Epithelial cell of prostate (primary cell): ENCODE data around the gene ENG.
"Not testable (repeated sequence)": the region's sequence is repeated elsewhere in the genome, so short reads cannot be mapped to it uniquely, and the experiment has no call there.

ENCODE experiments used
- DNase-seq: peaks from one replicate; pipeline ENCODE4 v3.0.0-alpha.2; 2011; ENCODE audit warnings: low read depth, low spot score
- H3K27ac ChIP-seq: fragments of 450-650 bp; 2 replicates; pipeline ENCODE4 v1.5.1; 2017; ENCODE audit warnings: mild to moderate bottlenecking

ENG gene

GRCh38 chr9:127847833-127848755 lies 6.4 kb downstream of the ENG start:
- no peak overlapping the region for H3K27ac ChIP-seq
- no peak for DNase-seq

- H3K27ac ChIP-seq, result no peak overlapping the region
- no peak for DNase-seq
These were observed 7.3 kb downstream of the ENG start for GRCh38 chr9:127847178-127847510.

- DNase-seq, result no peak
These were observed 7.8 kb downstream of the ENG start for GRCh38 chr9:127846443-127847177.

GRCh38 chr9:127845619-127846018 lies 8.8 kb downstream of the ENG start:
- not testable (repeated sequence) for H3K27ac ChIP-seq

More at GRCh38 chr9:127846443-127847177, 7.8 kb downstream of the ENG start:
- no peak overlapping the region for H3K27ac ChIP-seq

GRCh38 chr9:127844821-127845359 lies 9.6 kb downstream of the ENG start:
- DNase-seq, result no peak
- H3K27ac ChIP-seq, result no peak overlapping the region

More at GRCh38 chr9:127845619-127846018, 8.8 kb downstream of the ENG start:
- not testable (repeated sequence) for DNase-seq

GRCh38 chr9:127841087-127841835 lies 13.2 kb downstream of the ENG start:
- H3K27ac ChIP-seq, result no peak overlapping the region
- no peak for DNase-seq

- DNase-seq, result no peak
- no peak overlapping the region for H3K27ac ChIP-seq
These were observed 15.9 kb downstream of the ENG start for GRCh38 chr9:127838375-127839078.

- no peak for DNase-seq
- H3K27ac ChIP-seq, result no peak overlapping the region
These were observed 17.1 kb downstream of the ENG start for GRCh38 chr9:127837346-127837745.

GRCh38 chr9:127836561-127836960 lies 17.9 kb downstream of the ENG start:
- DNase-seq, H3K27ac ChIP-seq: not testable (repeated sequence)

- DNase-seq, result no peak
- no peak overlapping the region for H3K27ac ChIP-seq
These were observed 18.4 kb downstream of the ENG start for GRCh38 chr9:127835991-127836516.

- no peak overlapping the region for H3K27ac ChIP-seq
- DNase-seq, result no peak
These were observed 20.9 kb downstream of the ENG start for GRCh38 chr9:127833555-127833954.

GRCh38 chr9:127832248-127832647 lies 22.2 kb downstream of the ENG start:
- no peak overlapping the region for H3K27ac ChIP-seq
- no peak for DNase-seq

GRCh38 chr9:127829205-127829906 lies 25.1 kb downstream of the ENG start:
- DNase-seq, result no peak
- H3K27ac ChIP-seq, result no peak overlapping the region

GRCh38 chr9:127828262-127829031 lies 26.0 kb downstream of the ENG start:
- H3K27ac ChIP-seq, result no peak overlapping the region

GRCh38 chr9:127826253-127826913 lies 28.1 kb downstream of the ENG start:
- H3K27ac ChIP-seq, result no peak overlapping the region
- DNase-seq, result no peak

More at GRCh38 chr9:127828262-127829031, 26.0 kb downstream of the ENG start:
- no peak for DNase-seq

- H3K27ac ChIP-seq, result no peak overlapping the region
- DNase-seq, result no peak
These were observed 29.0 kb downstream of the ENG start for GRCh38 chr9:127825319-127826051.

- no peak overlapping the region for H3K27ac ChIP-seq
- DNase-seq, result no peak
These were observed 32.4 kb downstream of the ENG start for GRCh38 chr9:127822108-127822507.
